H1 (cell line): Measurements from ENCODE around the gene NR1I2. TPM values are rescaled to one million over a fixed set of nuclear protein-coding genes. Genes with fewer than 3 reads are reported as not detected.

ENCODE experiments used
- RFX5 ChIP-seq: IDR thresholded peaks from 2 replicates; pipeline ENCODE4 v1.6.1; 2011; ENCODE audit warnings: low read depth, low read length, improper control_type of control experiment, borderline replicate concordance
- polyA plus RNA-seq, 7 experiments: library from polyadenylated mRNA; depleted of rRNA in 3 of 7; stranded (reverse) in 5 of 7; unstranded in 2 of 7; fragments of >200 nt in 5 of 7; fragments of 200-250 nt in 2 of 7; gene quantifications; 1 replicate in 5 of 7; 2 replicates in 1 of 7; 4 replicates in 1 of 7; pipeline versions ENCODE4 v1.2.1 to v1.2.3, GENCODE V29; 2011 to 2013; ENCODE audit warnings: missing spikeins in 2 of 7, mixed read lengths in 2 of 7
- total RNA-seq: library from RNA; stranded (reverse); fragmentation: NEBNext Ultra II Directional; extraction: Animal tissue kit (Norgen Biotek cat#: 25700); gene quantifications from 2 replicates; pipeline ENCODE4 v1.2.1, GENCODE V29; 2021
- TF ChIP-seq, protein P1 (sequence below), 3 experiments: IDR thresholded peaks; 1 replicate in 2 of 3; 2 replicates in 1 of 3; pipeline versions ENCODE4 v1.5.1 to v1.6.1; 2011; ENCODE audit warnings: low read length in 3 of 3, mild to moderate bottlenecking in 3 of 3, inconsistent platforms in 2 of 3, low read depth in 1 of 3, moderate library complexity in 1 of 3; ENCODE audit not compliant: insufficient read depth in 1 of 3; ENCODE audit errors: control extremely low read depth in 1 of 3

The NR1I2 gene
- total and polyA plus RNA-seq, 2 of the 8 experiments (the other 6 are each of a cell fraction or from before 2014, with no cell fraction given), result 0.28 to 1.8 TPM

DNA sequence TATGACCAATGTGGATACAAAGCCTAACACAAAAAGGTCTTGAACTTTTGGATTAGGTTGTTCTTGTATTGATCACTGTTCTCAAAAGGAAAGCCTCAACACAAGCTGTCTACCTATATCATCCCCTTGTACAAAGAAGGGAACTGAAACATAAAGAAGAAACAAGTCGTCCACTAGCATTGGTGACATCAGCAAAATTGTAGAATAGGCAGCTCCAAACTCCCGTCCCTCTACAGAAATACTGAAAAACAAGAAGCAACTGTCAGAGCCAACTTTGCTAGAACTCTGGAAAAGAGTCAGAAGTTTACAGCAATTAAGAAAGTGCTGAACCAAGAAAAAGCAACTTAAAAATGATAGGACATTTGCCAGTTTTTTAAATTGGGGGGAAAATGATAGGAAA, 7.5 kb upstream of the NR1I2 start (continued):
- TF ChIP-seq, protein P1, sequence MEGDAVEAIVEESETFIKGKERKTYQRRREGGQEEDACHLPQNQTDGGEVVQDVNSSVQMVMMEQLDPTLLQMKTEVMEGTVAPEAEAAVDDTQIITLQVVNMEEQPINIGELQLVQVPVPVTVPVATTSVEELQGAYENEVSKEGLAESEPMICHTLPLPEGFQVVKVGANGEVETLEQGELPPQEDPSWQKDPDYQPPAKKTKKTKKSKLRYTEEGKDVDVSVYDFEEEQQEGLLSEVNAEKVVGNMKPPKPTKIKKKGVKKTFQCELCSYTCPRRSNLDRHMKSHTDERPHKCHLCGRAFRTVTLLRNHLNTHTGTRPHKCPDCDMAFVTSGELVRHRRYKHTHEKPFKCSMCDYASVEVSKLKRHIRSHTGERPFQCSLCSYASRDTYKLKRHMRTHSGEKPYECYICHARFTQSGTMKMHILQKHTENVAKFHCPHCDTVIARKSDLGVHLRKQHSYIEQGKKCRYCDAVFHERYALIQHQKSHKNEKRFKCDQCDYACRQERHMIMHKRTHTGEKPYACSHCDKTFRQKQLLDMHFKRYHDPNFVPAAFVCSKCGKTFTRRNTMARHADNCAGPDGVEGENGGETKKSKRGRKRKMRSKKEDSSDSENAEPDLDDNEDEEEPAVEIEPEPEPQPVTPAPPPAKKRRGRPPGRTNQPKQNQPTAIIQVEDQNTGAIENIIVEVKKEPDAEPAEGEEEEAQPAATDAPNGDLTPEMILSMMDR (IDR thresholded peaks at IDR 0.05; ENCODE audit: control extremely low read depth in 1 of 3, insufficient read depth in 1 of 3, low read depth in 1 of 3, low read length in 3 of 3), result no peak
- TF ChIP-seq RFX5, result no peak
